Measurements from ENCODE around the gene RPS6KL1.
"Not testable (repeated sequence)": the region's sequence is repeated elsewhere in the genome, so short reads cannot be mapped to it uniquely, and the experiment has no call there.

The RPS6KL1 gene

DNA sequence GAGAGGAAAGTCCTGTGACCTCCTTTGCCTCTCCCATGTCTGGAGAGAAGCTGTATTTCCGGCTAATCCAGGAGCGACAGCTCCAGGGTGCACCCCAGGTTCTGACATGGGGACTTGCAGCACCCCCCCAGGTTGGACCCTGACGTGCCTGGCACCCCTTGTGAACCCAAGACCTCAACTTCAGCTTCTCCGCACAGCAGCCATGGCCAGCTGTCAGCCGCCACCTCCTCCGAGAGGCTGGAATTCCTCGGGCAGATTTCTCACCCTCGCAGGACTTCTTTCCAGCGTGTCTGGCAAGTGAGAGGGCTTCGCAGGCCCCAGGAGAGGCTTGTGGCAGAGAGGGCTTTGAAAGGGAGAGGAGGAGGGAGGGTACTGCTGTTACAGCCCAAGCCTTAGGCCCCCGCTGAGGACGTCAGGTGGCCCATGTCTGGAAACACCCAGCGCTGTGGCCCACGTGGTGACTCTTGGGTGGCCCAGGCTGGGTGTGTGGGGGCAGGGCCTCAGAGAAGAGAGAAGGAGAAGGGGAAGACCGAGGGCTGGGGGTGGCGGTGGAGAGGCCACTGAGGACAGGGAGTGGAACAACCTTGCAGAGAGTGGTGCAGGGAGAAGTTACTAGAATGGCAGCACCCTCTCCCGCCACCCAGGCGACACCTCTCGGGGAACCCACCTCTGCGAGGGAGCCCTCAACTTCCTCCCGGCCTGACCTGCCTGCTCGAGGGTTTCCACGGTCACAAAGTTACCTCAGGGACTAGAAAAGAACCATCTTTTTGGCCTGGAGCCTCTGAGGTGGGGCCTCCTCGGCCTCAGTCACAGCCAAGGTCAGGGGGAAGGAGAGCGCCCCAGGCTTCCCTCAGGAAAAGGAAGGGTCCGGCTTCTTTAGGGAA lies 11.7 kb upstream of the RPS6KL1 start:
- no peak for DNase-seq

DNA sequence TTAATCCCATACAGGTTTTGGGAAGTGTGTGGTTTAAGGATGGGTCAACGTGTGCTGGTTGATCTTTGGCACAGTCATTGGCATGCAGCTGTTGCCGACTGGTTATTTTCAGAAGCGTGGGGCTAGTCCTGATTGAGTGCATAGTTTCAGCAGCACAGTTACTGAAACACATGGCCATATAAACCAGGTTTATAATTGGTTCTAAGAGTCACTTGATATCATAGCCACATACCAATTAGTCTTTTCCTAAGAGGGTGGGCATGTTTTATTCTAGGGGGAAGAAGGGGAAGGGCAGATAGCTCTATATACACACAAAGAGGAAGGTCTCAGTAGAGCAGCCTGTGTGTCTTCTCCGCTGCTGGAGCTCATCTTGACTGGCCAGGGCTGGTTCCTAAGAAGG lies 11.0 kb upstream of the RPS6KL1 start:
- DNase-seq = no peak

DNA sequence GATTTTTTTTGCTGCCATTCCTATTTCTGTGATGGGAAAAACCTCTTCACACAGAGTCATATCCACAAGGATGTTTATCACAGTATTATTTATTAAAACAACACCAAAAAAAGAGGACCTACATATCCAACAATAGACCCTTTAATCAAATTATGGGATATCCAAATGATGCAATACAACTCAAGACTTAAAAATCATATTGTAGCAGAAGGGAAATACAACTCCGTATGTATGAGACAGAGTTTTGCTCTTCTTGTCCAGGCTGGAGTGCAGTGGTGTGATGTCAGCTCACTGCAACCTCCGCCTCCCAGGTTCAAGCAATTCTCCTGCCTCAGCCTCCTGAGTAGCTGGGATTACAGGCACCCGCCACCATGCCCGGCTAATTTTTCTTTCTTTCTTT lies 9.9 kb upstream of the RPS6KL1 start:
- not testable (repeated sequence) for DNase-seq

DNA sequence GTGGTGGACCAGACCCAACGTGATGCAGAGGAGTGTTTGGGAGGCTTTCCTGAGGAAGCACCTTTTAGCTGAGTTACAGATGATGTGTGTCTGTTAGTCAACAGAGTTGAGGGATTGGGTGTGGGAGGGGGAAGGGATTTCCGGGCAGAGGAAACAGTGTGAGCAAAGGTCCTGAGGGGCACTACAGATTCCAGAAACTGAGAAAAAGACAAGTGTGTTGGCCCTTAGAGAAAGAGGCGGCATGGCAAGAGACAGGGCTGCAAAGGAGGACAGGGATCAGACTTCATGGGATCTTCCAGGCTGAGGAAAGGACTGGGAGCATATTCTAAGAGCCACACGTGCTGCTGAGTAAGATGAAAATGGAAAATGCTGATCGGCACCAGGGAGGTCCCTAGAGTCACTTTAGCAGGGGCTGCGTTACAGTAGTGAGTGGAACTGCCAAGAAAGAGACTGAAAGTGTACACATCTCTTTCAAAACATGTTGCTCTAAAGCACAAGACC lies 9.4 kb upstream of the RPS6KL1 start:
- no peak for DNase-seq

DNA sequence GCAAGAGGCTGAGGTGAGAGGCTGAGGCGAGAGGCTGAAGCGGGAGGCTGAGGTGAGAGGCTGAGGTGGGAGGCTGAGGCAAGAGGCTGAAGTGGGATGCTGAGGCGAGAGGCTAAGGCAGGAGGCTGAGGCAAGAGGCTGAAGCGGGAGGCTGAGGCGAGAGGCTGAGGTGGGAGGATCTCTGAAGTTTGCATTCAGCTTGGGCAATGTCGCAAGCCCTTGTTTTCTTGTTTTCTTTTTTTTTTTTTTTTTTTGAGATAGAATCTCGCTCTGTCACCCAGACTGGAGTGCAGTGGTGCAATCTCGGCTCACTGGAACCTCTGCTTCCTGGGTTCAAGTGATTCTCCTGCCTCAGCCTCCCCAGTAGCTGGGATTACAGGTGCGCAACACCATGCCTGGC lies 8.7 kb upstream of the RPS6KL1 start:
- not testable (repeated sequence) for DNase-seq

DNA sequence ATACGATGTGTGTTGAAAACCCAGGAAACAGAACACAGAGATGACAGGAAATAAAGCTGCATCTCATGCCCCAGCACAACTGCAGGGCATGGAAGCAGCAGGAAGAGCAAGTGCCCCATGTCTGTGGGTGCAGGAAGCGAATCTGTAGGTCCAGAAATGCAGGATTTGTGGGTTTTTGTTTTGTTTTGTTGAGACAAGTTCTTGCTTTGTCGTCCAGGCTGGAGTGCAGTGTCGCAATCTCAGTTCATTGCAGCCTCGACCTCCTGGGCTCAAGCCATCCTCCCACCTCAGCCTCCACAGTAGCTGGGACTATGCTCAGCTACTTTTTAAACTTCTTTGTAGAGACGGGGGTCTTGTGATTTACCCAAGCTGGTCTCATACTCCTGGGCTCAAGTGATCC lies 6.2 kb upstream of the RPS6KL1 start:
- DNase-seq = no peak

DNA sequence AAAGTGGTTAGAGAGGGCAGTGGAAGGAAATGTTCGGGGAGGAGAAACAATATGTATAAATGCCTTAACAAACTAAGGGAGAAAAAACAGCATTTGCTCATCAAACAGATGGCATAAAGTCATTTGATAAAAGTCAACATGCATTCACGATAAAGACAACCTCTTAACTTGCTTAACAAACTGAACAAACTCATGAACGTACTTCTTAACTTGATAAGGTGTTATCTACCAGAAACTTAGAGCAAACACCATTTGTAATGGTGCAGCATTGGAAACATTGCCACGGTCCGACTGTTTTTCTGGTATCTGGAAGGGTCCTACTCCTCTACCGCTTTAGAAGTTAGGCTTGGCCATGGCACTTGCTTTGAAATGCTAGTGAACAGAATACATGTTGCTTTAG lies 4.2 kb upstream of the RPS6KL1 start:
- no peak for DNase-seq

DNA sequence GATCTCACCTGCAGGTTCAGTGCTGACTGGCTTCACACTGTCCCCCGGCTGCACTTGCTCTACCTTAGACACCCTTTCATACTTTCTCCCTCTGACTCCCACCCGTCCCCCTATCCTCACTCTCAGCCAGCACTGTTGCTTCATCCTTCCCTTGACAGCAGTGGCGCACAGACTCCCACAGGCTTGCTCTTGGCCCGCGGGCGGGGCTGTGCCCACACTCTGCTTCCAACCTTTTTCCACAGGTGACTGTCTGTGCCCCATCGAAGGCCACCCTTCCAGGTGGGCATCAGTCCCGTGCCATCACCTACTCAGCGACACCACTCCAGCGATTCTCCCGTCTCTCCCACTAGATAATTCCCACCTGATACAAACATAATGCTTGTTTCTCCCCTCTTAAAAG lies 1.0 kb upstream of the RPS6KL1 start:
- no peak for DNase-seq

DNA sequence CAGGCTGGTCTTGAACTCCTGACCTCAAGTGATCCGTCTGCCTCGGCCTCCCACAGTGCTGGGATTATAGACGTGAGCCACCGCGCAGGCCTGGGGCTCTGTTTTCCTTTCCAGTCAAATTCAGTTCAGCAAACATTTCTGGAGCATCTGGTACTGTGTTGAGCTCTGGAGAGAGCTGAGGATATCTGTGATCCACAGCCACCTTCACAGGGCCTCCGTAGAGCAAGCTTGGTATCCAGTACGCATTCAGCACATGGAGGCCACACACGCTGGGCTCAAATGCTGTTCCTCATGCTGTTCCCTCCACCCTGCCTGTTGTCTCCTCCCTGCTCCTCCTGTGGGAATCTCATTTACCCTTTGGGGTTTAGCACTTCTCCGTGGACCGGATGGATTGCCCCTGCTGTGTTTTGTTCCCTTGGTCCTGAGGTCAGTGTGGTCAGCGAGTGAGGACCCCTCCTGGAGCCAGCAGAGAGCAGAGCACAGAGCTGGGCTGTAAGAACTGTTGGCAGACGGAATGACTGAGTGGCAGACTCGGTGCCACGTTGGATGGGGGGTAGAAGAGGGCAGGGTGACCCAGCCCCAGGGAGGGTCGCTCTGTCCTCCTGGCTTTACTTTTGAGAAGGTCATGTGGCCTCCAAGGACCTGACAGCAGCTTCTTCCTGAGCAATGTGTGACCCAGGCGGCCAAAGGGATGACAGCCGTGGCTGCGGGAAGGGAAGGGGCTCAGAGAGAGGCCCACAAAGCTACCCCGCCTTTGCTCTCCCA lies 891 bp downstream of the RPS6KL1 start:
- DNase-seq = no peak

DNA sequence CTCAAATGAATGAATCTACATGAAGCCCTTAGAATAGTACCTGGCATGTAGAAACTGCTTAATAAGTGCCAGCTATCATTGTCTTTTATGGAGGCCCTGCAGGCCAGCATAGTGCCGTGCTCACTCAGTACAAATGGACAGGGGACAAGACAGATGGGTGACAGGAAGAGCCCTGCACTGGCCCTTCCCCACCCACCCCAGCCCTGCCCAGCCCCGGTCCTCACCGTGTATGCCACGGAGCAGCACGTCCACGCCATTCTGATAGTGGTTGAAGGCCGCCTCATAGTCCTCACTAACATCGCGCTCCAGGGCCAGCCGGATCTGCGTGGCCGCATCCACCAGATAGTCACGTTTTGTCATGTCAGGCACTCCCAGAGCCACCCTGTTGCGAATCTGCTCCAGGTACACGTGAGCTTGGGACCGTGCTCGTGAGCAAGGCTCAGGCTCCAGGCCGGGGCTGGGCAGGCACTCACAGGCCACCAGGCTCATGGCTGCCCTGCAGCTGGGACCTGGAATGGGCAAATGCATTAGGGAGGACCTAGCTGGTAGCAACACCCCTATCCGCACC lies 1.9 kb downstream of the RPS6KL1 start:
- DNase-seq = no peak

DNA sequence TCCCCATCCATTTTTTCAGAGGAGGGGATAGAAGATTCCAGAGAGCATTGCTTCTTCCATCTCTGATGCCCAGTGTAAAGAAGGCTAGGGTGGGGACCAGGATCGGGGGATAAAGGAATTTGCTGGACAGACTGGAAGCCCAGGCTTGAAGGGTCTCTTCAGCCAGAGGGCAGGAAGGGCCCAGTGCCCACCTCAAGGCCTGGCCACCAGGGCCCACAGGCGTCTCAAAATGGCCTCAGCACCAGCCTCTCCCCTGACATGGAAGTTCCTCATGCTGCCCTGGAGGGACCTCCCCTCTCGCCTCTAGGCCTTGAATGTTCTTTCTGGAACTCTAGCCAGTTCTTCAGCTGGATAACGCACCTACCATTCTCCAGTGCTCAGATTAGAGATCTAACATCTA lies 2.8 kb downstream of the RPS6KL1 start:
- DNase-seq = no peak

DNA sequence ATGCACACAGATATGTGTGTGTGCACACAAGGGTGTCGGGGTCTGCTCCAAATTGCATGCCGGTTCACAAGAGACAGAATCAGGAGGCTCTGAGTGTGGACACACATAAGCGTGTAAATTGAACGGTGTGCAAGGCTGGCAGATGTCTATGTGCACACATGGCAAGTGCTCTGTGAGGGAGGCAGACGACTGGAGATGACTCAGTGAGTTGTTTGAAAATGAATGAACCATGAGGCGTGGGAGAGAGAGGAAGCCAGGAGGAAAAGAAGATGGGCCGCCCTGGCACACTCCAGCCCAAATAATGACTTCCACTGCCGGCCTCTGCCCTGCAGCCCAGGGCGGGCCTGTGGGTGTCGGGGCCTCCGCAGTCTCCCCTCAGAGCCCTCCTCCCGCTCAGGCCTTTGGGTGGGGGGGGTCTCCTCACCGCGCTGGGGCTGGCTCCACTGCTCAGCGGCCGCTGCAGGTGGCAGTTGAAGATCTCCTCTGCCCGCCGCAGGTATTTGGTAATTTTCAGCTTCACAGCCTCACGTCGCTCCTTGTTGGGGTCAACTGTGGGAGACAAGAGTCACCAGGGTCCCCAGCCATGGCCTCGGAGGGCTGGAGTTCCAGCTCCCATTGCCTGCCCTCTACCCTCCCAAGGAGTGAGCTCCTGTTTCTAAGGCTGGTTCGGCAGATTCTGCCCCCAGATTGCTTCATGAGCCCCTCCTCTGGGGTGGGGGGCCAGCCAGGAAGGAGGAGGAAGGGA lies 3.5 kb downstream of the RPS6KL1 start:
- DNase-seq = no peak

DNA sequence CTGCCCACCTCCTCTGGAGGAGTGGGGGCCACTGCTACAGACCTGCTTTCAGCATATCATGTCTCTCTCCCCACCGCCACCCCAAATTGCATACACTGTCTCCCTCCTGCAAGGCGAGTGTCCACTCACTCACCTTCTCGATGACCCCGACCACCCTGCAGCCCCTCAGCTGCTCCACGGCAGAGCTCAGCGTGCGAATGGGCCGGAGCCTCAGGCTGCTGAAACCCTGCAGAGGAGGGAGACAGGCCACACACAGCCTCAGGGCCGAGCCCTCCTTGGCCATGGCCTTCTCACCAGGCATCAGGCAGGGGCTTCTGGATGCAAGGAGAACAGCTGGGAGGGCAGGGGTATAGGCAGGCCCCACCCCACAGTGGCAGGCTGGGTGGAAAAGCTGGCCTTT lies 4.7 kb downstream of the RPS6KL1 start:
- DNase-seq = no peak

DNA sequence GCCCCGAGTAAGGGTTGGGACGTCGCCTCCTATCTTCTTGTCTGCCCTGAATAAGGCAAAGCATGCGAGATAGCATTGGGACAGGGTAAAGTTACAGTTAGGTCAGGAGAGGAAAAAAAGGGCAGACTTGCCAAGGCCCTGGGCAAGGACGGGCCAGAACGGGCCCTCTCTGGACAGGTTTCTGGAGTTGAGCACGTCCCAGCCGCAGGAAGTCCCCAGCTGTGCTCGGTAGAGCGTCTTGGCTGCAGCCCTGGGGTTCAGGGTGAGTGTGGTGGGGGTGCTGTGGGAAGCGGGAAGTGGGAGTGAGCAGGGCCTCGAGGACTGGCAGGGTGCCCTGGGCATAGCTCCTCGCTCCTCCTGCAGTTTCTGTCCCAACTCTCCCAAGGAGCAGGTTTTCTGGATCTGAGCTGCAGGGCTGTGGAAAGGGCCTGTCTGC lies 5.4 kb downstream of the RPS6KL1 start:
- no peak for DNase-seq

DNA sequence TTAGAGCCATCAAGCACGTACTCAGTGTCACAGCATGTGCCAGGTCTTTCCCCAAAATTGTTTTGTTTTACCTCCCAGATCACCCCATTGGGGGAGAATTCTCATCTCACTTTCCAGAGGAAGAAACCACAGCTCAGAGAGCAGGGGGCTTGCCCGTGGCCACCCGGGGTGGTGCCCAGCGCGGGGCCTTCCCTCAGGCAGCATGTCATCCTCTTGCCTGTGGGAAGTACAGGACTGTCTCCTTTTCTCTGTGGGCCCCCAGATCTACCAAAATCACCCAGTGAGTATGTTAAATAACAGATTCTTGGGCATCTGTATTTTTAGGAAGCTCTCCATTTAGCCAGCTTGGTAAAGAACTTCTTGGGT lies 5.9 kb downstream of the RPS6KL1 start:
- no peak for DNase-seq

DNA sequence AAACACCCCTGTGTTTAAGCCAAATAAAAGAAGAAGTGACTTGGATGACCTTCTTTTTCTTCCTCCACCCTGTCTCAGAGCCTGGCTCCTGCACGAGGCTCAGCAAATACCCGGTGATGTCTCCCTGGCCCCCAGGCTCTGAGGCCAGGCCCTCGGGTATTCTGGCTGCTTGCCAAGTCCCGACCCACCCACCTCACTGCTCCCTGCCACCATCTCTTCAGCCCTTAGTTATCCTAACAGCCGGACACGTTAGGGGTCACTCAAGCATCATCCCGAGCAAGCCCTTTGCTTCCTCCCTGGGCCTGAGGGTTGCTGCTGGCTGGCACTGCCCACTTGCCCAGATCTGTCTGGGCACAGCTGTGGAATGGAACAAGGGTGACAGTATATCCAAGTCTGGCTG lies 7.2 kb downstream of the RPS6KL1 start:
- no peak for DNase-seq

DNA sequence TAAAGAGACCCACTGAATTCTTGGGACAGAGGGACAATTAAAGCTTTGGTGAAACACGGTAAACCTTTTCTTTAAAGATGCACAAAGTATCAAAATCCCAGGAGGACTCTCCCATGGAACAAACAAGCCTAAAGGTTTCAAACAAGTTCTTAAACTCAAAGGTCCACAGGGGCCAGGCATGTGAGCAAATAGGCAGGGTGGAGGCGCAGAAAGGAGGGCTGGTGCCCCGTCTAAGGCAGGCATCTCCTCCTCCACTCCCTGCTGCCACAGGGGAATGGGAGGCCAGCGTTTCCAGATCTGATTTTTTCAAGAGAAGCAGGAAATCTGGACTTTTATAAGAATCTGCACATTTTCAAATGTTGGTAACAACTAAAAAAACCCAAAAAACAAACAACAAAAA lies 7.6 kb downstream of the RPS6KL1 start:
- DNase-seq = no peak

DNA sequence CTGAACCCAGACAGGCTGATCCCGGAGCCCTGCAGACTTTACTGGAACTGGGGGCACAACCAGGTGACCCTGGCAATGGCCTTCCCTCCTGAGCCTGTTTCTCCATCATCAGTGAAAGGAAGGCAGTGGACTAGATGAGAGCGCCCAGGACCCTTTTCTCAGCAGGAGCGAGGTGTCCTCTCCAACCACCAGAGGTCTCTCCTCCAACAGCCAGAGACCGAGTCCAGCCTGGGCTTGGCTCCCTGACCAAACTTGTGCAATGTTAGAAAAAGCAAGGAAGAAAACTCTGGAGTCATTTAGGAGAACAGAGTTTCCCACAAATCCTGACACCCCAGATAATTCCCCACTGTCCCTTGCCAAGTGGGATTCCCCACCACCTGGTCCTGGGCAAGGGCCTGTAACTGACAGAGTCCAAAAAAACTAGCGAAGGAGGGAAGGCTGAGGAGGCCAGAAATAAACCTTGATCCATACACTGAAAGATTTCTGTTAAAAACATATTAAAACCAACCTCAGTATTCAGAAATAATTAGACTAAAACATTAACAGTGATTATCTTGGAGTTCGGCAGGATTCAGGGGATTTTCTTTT lies 9.0 kb downstream of the RPS6KL1 start:
- DNase-seq = no peak

DNA sequence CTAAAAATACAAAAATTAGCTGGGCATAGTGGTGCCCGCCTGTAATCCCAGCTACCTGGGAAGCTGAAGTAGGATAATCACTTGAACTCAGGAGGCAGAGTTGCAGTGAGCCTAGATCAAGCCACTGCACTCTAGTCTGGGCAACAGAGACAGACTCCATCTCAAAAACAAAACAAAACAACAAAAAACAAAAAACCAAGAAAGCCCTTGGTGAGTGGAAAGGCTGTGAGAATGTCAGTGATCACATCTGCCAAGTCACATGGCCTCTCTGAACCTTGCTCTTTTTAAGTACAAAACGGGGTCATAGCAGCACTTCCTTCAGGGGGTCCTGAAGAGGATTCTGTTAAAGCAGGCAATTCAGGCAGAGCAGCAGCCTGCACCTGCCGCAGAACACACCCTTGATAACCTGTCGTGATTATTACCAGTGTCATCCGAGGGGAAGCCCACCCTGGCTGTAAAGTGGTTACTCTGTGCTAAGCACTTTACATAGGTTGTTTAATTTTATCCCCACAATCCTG lies 9.6 kb downstream of the RPS6KL1 start:
- DNase-seq = no peak

DNA sequence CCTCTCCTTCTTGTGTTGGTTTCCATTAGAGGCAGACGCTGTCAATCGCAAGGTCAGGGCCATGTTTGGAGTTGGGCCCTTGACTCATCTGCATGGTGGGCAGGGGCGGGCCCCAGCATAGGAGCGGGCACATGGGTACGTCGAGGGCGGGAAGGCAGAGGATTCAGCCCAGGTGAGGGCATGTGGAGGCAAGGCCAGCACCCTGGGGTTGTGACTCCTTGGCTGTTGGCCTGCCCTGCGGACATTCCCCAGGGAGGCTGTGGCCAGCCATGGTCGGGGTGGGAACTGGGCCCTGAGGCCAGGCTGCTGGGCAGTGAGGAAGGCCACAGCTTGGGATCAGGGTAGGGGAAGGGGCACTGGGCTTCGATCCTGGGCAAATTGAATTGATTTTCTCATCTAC lies 10.3 kb downstream of the RPS6KL1 start:
- DNase-seq = no peak

DNA sequence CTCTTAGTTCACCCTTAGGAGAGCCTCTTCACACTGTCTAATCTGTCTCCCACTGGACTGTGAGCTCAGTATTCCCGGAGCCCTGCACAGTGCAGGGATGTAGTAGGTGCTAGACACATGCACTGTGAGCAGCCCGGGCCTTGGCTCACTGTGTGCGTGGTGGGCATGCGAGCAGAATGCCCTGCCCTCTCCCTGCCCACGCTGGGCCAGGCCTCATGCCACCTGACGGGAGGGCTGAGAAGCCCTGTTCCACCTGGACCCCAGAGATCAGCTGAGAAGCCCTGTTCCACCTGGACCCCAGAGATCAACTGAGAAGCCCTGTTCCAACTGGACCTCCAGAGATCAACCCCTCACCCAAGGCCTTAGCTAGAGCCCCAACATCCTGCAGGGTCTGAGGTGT lies 10.9 kb downstream of the RPS6KL1 start:
- DNase-seq = no peak

DNA sequence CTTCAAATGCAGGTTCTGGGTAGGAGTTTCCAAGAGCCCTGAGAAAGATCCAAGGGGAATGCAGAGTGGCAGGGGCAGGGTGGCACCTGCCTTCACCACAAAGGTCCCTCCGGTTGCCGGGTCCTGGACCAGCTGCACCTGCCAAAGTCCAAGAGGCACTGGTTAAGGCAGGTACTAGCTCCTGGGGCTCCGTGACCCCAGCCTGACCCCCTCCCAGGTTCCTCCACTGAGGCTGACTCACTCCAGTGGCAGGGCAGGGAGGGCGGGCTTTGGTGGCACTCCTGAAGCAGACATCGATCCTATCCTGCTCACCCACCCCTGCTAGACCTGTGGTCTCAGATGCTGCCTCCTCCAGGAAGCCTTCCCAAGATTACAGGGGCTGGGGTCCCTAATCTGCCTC lies 11.4 kb downstream of the RPS6KL1 start:
- no peak for DNase-seq

DNA sequence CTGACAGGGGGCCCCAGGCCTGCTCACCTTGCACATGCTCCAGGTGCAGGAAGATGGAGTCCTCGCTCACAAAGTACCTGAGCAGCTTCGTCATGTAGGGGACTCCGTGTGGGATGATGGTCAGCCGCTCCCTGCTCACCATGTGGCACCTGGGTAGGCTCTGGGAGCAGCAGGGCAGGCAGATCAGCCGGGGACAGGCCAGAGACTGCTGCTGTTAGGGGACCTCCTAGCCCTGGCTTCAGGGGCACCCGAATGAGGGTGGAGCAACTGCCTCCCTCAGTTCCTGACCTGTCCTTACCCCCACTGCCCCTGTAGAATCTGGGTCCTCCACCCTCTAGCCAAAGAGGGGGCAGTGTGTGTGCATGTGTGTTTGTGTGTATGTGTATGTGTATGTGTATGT lies 11.8 kb downstream of the RPS6KL1 start:
- no peak for DNase-seq
